Ammon's horn (tissue), 1 donor: ENCODE measurements around the gene EID2B.

ENCODE experiments used
- DNase-seq: peaks from one replicate; pipeline ENCODE4 v3.0.0-alpha.2; 2016; ENCODE audit warnings: low spot score

EID2B gene

GRCh38 chr19:39498798-39499642 lies 33.6 kb downstream of the EID2B start, which contains the start of gene DLL3:
DLL3 (plus strand) TSS chr19:39498947; CDS start chr19:39498975, 28 bp downstream.
- no peak for DNase-seq

- peak; percentile 49 for DNase-seq
Observed at GRCh38 chr19:39497996-39498797, 34.5 kb downstream of the EID2B start.

GRCh38 chr19:39497701-39497995 lies 35.0 kb downstream of the EID2B start:
- DNase-seq: no peak

- DNase-seq: no peak
Observed at GRCh38 chr19:39496063-39496462, 36.6 kb downstream of the EID2B start.

- no peak for DNase-seq
Observed at GRCh38 chr19:39494661-39495060, 38.0 kb downstream of the EID2B start.

- DNase-seq: no peak
Observed at GRCh38 chr19:39492788-39493187, 39.9 kb downstream of the EID2B start.

- DNase-seq: no peak
Observed at GRCh38 chr19:39492225-39492624, 40.4 kb downstream of the EID2B start.

GRCh38 chr19:39489756-39490155 lies 42.9 kb downstream of the EID2B start:
- no peak for DNase-seq

- DNase-seq: no peak
Observed at GRCh38 chr19:39483141-39483540, 49.5 kb downstream of the EID2B start.

- no peak for DNase-seq
Observed at GRCh38 chr19:39481676-39482075, 51.0 kb downstream of the EID2B start.

GRCh38 chr19:39481229-39481545 lies 51.5 kb downstream of the EID2B start:
- no peak for DNase-seq
